ENCODE measurements around the gene HOATZ.

DNA sequence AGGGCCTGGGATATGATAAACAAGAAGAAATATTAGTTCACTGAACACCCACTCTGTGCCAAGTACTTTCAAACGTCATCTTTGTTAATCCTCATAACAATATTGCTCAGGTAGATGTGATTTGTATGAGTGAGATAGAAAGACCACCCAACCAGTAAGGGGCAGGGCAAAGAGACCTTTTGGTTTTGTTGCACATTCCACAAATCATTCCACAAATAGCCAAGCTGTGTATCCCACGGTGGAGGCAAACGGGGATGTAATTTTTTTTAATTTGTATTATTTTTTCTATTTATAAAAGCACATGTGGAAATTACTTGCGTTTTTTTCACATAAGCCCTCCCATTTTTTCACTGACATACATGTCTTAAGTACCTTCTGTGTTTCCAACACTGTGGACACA, 54.9 kb downstream of the HOATZ start:
- TF ChIP-seq ZNF384 (IDR thresholded peaks at IDR 0.05) (no peak), ARNT (IDR thresholded peaks at IDR 0.05) (no peak), FOXM1 (IDR thresholded peaks at IDR 0.05; ENCODE audit: borderline replicate concordance) (no peak), FOXK2 (IDR thresholded peaks at IDR 0.05) (no peak), ELF4 (IDR thresholded peaks at IDR 0.05) (no peak), PKNOX1 (IDR thresholded peaks at IDR 0.05) (no peak)

All from HEK293T (cell line).